H1 (cell line): ENCODE data around the gene MACIR. TPM values are rescaled to one million over a fixed set of nuclear protein-coding genes. Genes with fewer than 3 reads are reported as not detected.

Experiments used
- CTCF ChIA-PET: fragments of 300-600 bp; sonication (Branson Sonifier 250); formaldehyde crosslinking; loops from one replicate; lab custom pipeline; 2021; ENCODE audit not compliant: partially characterized antibody; lab: Charles Lee
- POLR2A ChIA-PET: fragments of 300-600 bp; sonication (Branson Sonifier 250); formaldehyde crosslinking; loops from one replicate; lab custom pipeline; 2021; ENCODE audit warnings: inconsistent platforms; ENCODE audit not compliant: partially characterized antibody; lab: Charles Lee
- DNase-seq, 2 experiments: peaks; one replicate each; pipeline versions ENCODE4 v3.0.0 to v3.0.0-alpha.2; 2010 to 2022; ENCODE audit warnings: low spot score in 2 of 2, low read depth in 1 of 2, mixed read lengths in 1 of 2
- FAIRE-seq: peaks from 2 replicates; lab custom pipeline; 2011; peaks lifted over from hg19 to GRCh38; lab: Jason Lieb, UNC
- H2AFZ ChIP-seq: 2 replicates; pipeline ENCODE4 v1.8.1; 2012; ENCODE audit warnings: low read length, inconsistent platforms
- H2AK5ac ChIP-seq: 2 replicates; pipeline ENCODE4 v1.6.1; 2013; ENCODE audit warnings: low read depth, low read length
- H2BK120ac ChIP-seq: replicated peaks from 2 replicates; pipeline ENCODE3; 2013; ENCODE audit warnings: low read depth, low read length, inconsistent platforms
- H2BK12ac ChIP-seq: 2 replicates; pipeline ENCODE4 v1.6.1; 2013; ENCODE audit warnings: low read depth, low read length
- H2BK15ac ChIP-seq: 2 replicates; pipeline ENCODE4 v1.6.1; 2013; ENCODE audit warnings: low read length
- H2BK20ac ChIP-seq: 2 replicates; pipeline ENCODE4 v1.6.1; 2013; ENCODE audit warnings: low read length
- H2BK5ac ChIP-seq: 2 replicates; pipeline ENCODE4 v1.6.1; 2013; ENCODE audit warnings: low read depth, low read length
- H3K14ac ChIP-seq: 2 replicates; pipeline ENCODE4 v1.6.1; 2013; ENCODE audit warnings: inconsistent platforms; ENCODE audit not compliant: insufficient read length
- H3K18ac ChIP-seq: 2 replicates; pipeline ENCODE4 v1.6.1; 2013; ENCODE audit warnings: low read length; ENCODE audit errors: extremely low read depth
- H3K23ac ChIP-seq: 2 replicates; pipeline ENCODE4 v1.6.1; 2013; ENCODE audit warnings: inconsistent platforms; ENCODE audit not compliant: insufficient read length
- H3K23me2 ChIP-seq: 2 replicates; pipeline ENCODE4 v1.6.1; 2013; ENCODE audit warnings: low read depth, low read length
- H3K27ac ChIP-seq: 2 replicates; pipeline ENCODE4 v1.6.1; 2011; ENCODE audit warnings: low read depth, low read length, inconsistent platforms
- H3K27me3 ChIP-seq, 4 experiments: replicated peaks in 1 of 4; 1 replicate in 1 of 4; 2 replicates in 3 of 4; pipeline versions ENCODE4 v1.6.1 to v1.8.1; 2011 to 2013; ENCODE audit warnings: low read length in 3 of 4, mild to moderate bottlenecking in 3 of 4, inconsistent platforms in 2 of 4, mixed read lengths in 2 of 4, moderate library complexity in 1 of 4; ENCODE audit not compliant: control insufficient read depth in 3 of 4, insufficient read depth in 3 of 4; ENCODE audit errors: extremely low read depth in 1 of 4
- H3K36me3 ChIP-seq, 4 experiments: 2 replicates each; pipeline versions ENCODE4 v1.6.1 to v1.8.1; 2011 to 2013; ENCODE audit warnings: mild to moderate bottlenecking in 4 of 4, low read length in 3 of 4, moderate library complexity in 2 of 4, control low read depth in 1 of 4, inconsistent platforms in 1 of 4; ENCODE audit not compliant: insufficient read depth in 4 of 4, control insufficient read depth in 2 of 4
- H3K4ac ChIP-seq: replicated peaks from 2 replicates; pipeline ENCODE3; 2013; ENCODE audit warnings: low read length, low read depth, mixed read lengths, inconsistent platforms; ENCODE audit not compliant: insufficient read length
- H3K4me1 ChIP-seq, 4 experiments: replicated peaks in 1 of 4; 1 replicate in 1 of 4; 2 replicates in 3 of 4; pipeline versions ENCODE4 v1.6.1 to v1.8.1; 2011 to 2013; ENCODE audit warnings: low read length in 3 of 4, inconsistent platforms in 2 of 4, mixed read lengths in 1 of 4; ENCODE audit not compliant: insufficient read depth in 4 of 4, control insufficient read depth in 3 of 4
- H3K4me2 ChIP-seq, 2 experiments: 2 replicates each; pipeline versions ENCODE4 v1.6.1 to v1.8.1; 2011 to 2013; ENCODE audit warnings: low read depth in 2 of 2, low read length in 2 of 2, control low read depth in 1 of 2, inconsistent platforms in 1 of 2, mild to moderate bottlenecking in 1 of 2; ENCODE audit not compliant: insufficient read depth in 1 of 2
- H3K4me3 ChIP-seq, 4 experiments: fragments of 200-600, 300-600 bp in 1 of 4; sonication (generic), shearing (Covaris generic), sonication (Bioruptor Twin) in 1 of 4; 2 replicates each; pipeline versions ENCODE4 v1.5.1 to v1.8.1; 2011 to 2016; ENCODE audit warnings: low read length in 4 of 4, low read depth in 3 of 4, control low read depth in 2 of 4, inconsistent platforms in 2 of 4, mild to moderate bottlenecking in 2 of 4, mixed read lengths in 1 of 4, moderate library complexity in 1 of 4; ENCODE audit not compliant: insufficient read depth in 2 of 4; ENCODE audit errors: extremely low read depth in 1 of 4
- H3K56ac ChIP-seq: replicated peaks from 2 replicates; pipeline ENCODE3; 2013; ENCODE audit warnings: low read depth, mild to moderate bottlenecking, mixed read lengths, low read length, inconsistent platforms; ENCODE audit not compliant: insufficient read length
- H3K79me1 ChIP-seq: 2 replicates; pipeline ENCODE4 v1.6.1; 2013; ENCODE audit warnings: low read depth, low read length, control low read depth
- H3K79me2 ChIP-seq, 2 experiments: 2 replicates each; pipeline versions ENCODE4 v1.6.1 to v1.8.1; 2012 to 2013; ENCODE audit warnings: low read length in 2 of 2, mild to moderate bottlenecking in 2 of 2, inconsistent platforms in 1 of 2; ENCODE audit not compliant: insufficient read depth in 2 of 2, control insufficient read depth in 1 of 2
- H3K9ac ChIP-seq, 4 experiments: replicated peaks in 1 of 4; 1 replicate in 1 of 4; 2 replicates in 3 of 4; pipeline versions ENCODE4 v1.6.1 to v1.8.1; 2011 to 2013; ENCODE audit warnings: low read depth in 3 of 4, low read length in 3 of 4, control low read depth in 2 of 4, mild to moderate bottlenecking in 2 of 4, moderate library complexity in 2 of 4, inconsistent platforms in 1 of 4; ENCODE audit errors: extremely low read depth in 1 of 4
- H3K9me3 ChIP-seq, 2 experiments: 2 replicates each; pipeline versions ENCODE4 v1.6.1 to v1.8.1; 2012 to 2013; ENCODE audit warnings: mild to moderate bottlenecking in 2 of 2, moderate library complexity in 2 of 2, control low read depth in 1 of 2, inconsistent platforms in 1 of 2, low read depth in 1 of 2, low read length in 1 of 2, mixed read lengths in 1 of 2; ENCODE audit not compliant: insufficient read depth in 2 of 2
- H4K20me1 ChIP-seq, 2 experiments: replicated peaks in 1 of 2; 2 replicates each; pipeline versions ENCODE3 to v1.8.1; 2011 to 2013; ENCODE audit warnings: inconsistent platforms in 2 of 2, low read length in 2 of 2, mild to moderate bottlenecking in 1 of 2; ENCODE audit not compliant: insufficient read depth in 2 of 2, control insufficient read depth in 1 of 2
- H4K5ac ChIP-seq: 2 replicates; pipeline ENCODE4 v1.6.1; 2013; ENCODE audit warnings: low read length, low read depth, mixed read lengths, inconsistent platforms; ENCODE audit not compliant: insufficient read length
- H4K8ac ChIP-seq: 2 replicates; pipeline ENCODE4 v1.8.0; 2013; ENCODE audit warnings: mild to moderate bottlenecking, moderate library complexity, low read length, inconsistent platforms; ENCODE audit not compliant: insufficient read depth; ENCODE audit errors: extremely low read depth
- H4K91ac ChIP-seq: replicated peaks from 2 replicates; pipeline ENCODE3; 2013; ENCODE audit warnings: low read length, mixed read lengths, inconsistent platforms; ENCODE audit not compliant: insufficient read length
- BACH1 ChIP-seq: IDR thresholded peaks from 2 replicates; pipeline ENCODE4 v1.6.1; 2012; ENCODE audit warnings: low read length, improper control_type of control experiment
- BCL11A ChIP-seq, 2 experiments: IDR thresholded peaks; one replicate each; pipeline ENCODE4 v1.6.1; 2011; ENCODE audit warnings: low read depth in 2 of 2, low read length in 2 of 2, mild to moderate bottlenecking in 2 of 2
- EGR1 ChIP-seq: IDR thresholded peaks from 2 replicates; pipeline ENCODE4 v1.6.1; 2011; ENCODE audit warnings: low read depth, low read length, borderline replicate concordance
- GABPA ChIP-seq: IDR thresholded peaks from 2 replicates; pipeline ENCODE4 v1.6.1; 2011; ENCODE audit warnings: mild to moderate bottlenecking, low read length, moderate library complexity, borderline replicate concordance; ENCODE audit not compliant: insufficient read depth
- PHF8 ChIP-seq: fragments of 200-600 bp; sonication (generic); conservative IDR thresholded peaks from 2 replicates; pipeline ENCODE4 v1.7.1; 2012; ENCODE audit warnings: low read depth, mild to moderate bottlenecking, inconsistent platforms, low read length, moderate library complexity
- POLR2A ChIP-seq, 2 experiments: IDR thresholded peaks; 1 replicate in 1 of 2; 2 replicates in 1 of 2; pipeline ENCODE4 v1.6.1; 2011; ENCODE audit warnings: low read depth in 2 of 2, low read length in 2 of 2, mild to moderate bottlenecking in 2 of 2; ENCODE audit errors: control extremely low read depth in 1 of 2
- SIN3A ChIP-seq, 2 experiments: IDR thresholded peaks in 1 of 2; conservative IDR thresholded peaks in 1 of 2; 2 replicates each; pipeline ENCODE4 v1.6.1; 2011 to 2012; ENCODE audit warnings: low read length in 2 of 2, improper control_type of control experiment in 1 of 2, low read depth in 1 of 2, mild to moderate bottlenecking in 1 of 2
- SIRT6 ChIP-seq: IDR thresholded peaks from one replicate; pipeline ENCODE4 v1.7.1; 2012; ENCODE audit warnings: low read length, inconsistent platforms
- SUZ12 ChIP-seq: fragments of 200-600 bp; sonication (generic); IDR thresholded peaks from 2 replicates; pipeline ENCODE4 v1.6.1; 2012; ENCODE audit warnings: mild to moderate bottlenecking, inconsistent platforms, low read length, moderate library complexity, mixed read lengths
- TAF1 ChIP-seq: IDR thresholded peaks from 2 replicates; pipeline ENCODE4 v1.6.1; 2011; ENCODE audit warnings: mild to moderate bottlenecking, low read depth, low read length
- TAF7 ChIP-seq: optimal IDR thresholded peaks from 2 replicates; pipeline ENCODE3; 2011; ENCODE audit warnings: low read depth, mild to moderate bottlenecking, inconsistent platforms, low read length, moderate library complexity, borderline replicate concordance
- TBP ChIP-seq: IDR thresholded peaks from 2 replicates; pipeline ENCODE4 v1.6.1; 2011; ENCODE audit warnings: low read depth, low read length, improper control_type of control experiment
- TCF12 ChIP-seq: IDR thresholded peaks from 2 replicates; pipeline ENCODE4 v1.6.1; 2011; ENCODE audit warnings: low read depth, mild to moderate bottlenecking, low read length
- USF2 ChIP-seq: IDR thresholded peaks from 2 replicates; pipeline ENCODE4 v1.6.1; 2011; ENCODE audit warnings: low read length, improper control_type of control experiment
- WGBS, 2 experiments: shearing (Covaris generic) in 1 of 2; methylation state at CpG; one replicate each; pipeline versions ENCODE4 v1.1.6 to v1.1.7; 2013 to 2015; ENCODE audit warnings: low lambda C conversion rate in 2 of 2, mixed read lengths in 2 of 2, inconsistent platforms in 1 of 2, low coverage in 1 of 2, missing lambda C conversion rate in 1 of 2; ENCODE audit not compliant: insufficient replicate concordance in 2 of 2, insufficient coverage in 1 of 2, insufficient read length in 1 of 2; ENCODE audit errors: extremely low coverage in 1 of 2, missing lambda C conversion rate in 1 of 2; 5-methylcytosine and 5-hydroxymethylcytosine counted together
- polyA plus RNA-seq, 7 experiments: library from polyadenylated mRNA; depleted of rRNA in 3 of 7; stranded (reverse) in 5 of 7; unstranded in 2 of 7; fragments of >200 nt in 5 of 7; fragments of 200-250 nt in 2 of 7; gene quantifications; 1 replicate in 5 of 7; 2 replicates in 1 of 7; 4 replicates in 1 of 7; pipeline versions ENCODE4 v1.2.1 to v1.2.3, GENCODE V29; 2011 to 2013; ENCODE audit warnings: missing spikeins in 2 of 7, mixed read lengths in 2 of 7
- total RNA-seq: library from RNA; stranded (reverse); fragmentation: NEBNext Ultra II Directional; extraction: Animal tissue kit (Norgen Biotek cat#: 25700); gene quantifications from 2 replicates; pipeline ENCODE4 v1.2.1, GENCODE V29; 2021

Gene MACIR
- total and polyA plus RNA-seq, 2 of the 8 experiments (the other 6 are each of a cell fraction or from before 2014, with no cell fraction given), result 8.0 to 19.2 TPM

- ChIA-PET POLR2A (interaction anchor here (1.1 to 2.2 kb wide), 3 partner anchors 9 to 22 kb away, joined by 3 to 9 read pairs (median 3); partner anchors contain the start of gene MACIR), CTCF (interaction anchor here (0.6 to 1.5 kb wide), 3 partner anchors 21 to 221 kb away, joined by 3 read pairs; no protein-coding TSS in a partner anchor)
- Histone ChIP-seq H4K91ac (no peak overlapping the region), H4K20me1 (no peaks in the 10 kb centered on the region), H3K79me2 (peaks cover 0 to under 1% of the 10 kb centered on the region in 2 experiments; a peak in 1 of 4 replicates), H3K23ac (no peak overlapping the region), H3K79me1 (peaks cover 2% of the 10 kb centered on the region), H3K18ac (no peak overlapping the region), H3K9me3 (no peaks in the 10 kb centered on the region), H4K8ac (no peak overlapping the region), H3K4me3 (no peak overlapping the region), H3K56ac (no peak overlapping the region), H2BK15ac (no peak overlapping the region), H3K9ac (no peak overlapping the region), H3K23me2 (no peaks in the 10 kb centered on the region), H2BK120ac (no peak overlapping the region), H2BK12ac (no peak overlapping the region), H3K4me1 (no peaks in the 10 kb centered on the region), H2AK5ac (no peak overlapping the region), H3K27ac (no peak overlapping the region), H3K36me3 (peaks cover 2 to 5% (median 4%) of the 10 kb centered on the region in 4 experiments; a peak in 6 of 8 replicates), H2AFZ (no peak overlapping the region), H2BK20ac (no peak overlapping the region), H3K4ac (no peak overlapping the region), H3K27me3 (no peaks in the 10 kb centered on the region), H3K14ac (no peak overlapping the region), H3K4me2 (no peak overlapping the region), H2BK5ac (no peak overlapping the region), H4K5ac (no peak overlapping the region)
- FAIRE-seq (no peak), DNase-seq (no peak)
- 96% methylated on average over 3 of the region's 3 CpGs; no CpG with 5 or more reads in 1 of the 2 experiments for WGBS, 2 experiments
- no peak for TF ChIP-seq SIN3A (conservative IDR thresholded peaks at IDR 0.05 in 1 of 2, IDR thresholded peaks at IDR 0.05 in 1 of 2; ENCODE audit: low read depth in 1 of 2, low read length in 2 of 2)
- no peak for TF ChIP-seq BACH1
- no peak for TF ChIP-seq TBP
- no peak for TF ChIP-seq SUZ12
- TF ChIP-seq TAF1, result no peak
- TF ChIP-seq EGR1, result no peak
- no peak for TF ChIP-seq GABPA
- no peak for TF ChIP-seq TCF12
- TF ChIP-seq TAF7, result no peak
- no peak for TF ChIP-seq USF2
- TF ChIP-seq POLR2A (IDR thresholded peaks at IDR 0.05; ENCODE audit: control extremely low read depth in 1 of 2, low read depth in 2 of 2, low read length in 2 of 2), result no peak
- no peak for TF ChIP-seq PHF8
- no peak for TF ChIP-seq SIRT6
- no peak for TF ChIP-seq BCL11A (IDR thresholded peaks at IDR 0.05; ENCODE audit: low read depth in 2 of 2, low read length in 2 of 2)
Measured at GRCh38 chr5:103280967-103281366, 22.4 kb downstream of the MACIR start.
